ENCODE data around the gene NRG3.

NRG3 gene

DNA sequence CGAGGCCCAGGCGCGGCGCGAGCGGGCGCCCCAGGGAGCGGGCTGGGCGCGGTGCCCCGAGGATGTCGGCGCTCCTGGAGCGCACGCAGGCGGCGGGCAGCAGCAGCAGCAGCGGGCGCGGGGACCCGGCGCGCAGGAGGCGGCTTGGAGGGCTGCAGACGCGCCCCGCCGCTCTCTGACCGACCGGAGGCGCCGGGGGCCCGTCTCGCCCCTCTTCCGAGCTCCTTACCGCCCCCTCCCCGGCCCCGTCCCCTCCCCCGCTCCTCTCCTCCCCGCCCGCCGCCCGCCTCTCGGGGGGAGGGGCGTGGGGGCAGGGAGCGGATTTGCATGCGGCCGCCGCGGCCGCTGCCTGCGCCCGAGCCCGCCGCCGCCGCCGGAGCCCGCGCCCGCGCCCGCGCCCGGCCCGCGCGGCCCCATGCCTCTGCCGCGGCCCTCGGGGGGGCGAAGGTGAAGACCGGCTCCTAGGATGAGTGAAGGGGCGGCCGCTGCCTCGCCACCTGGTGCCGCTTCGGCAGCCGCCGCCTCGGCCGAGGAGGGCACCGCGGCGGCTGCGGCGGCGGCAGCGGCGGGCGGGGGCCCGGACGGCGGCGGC is at the start of gene NRG3:
TSS of gene NRG3 (plus strand) at position 320 of the 592 bp plus-strand sequence.
- no peak for DNase-seq

DNA sequence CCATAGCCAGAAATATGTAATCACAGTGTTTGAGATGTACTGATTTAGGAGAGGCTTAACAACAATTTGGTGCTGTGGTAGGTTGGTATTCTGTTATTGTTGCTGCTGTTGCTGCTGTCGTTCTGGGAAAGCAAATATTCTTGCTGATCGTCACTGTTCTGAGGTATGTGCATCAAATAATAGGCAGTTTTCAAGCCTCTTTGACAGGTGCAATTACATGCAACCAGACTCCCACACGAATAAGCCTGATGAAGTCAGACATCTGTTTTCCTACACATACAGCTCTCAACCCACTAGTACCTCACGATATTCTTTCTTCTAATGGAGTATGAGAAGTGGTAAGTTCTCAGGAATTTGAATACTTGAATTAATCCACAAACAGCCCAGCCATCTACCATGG is 46.7 kb upstream of the NRG3 start:
- DNase-seq, result no peak

DNA sequence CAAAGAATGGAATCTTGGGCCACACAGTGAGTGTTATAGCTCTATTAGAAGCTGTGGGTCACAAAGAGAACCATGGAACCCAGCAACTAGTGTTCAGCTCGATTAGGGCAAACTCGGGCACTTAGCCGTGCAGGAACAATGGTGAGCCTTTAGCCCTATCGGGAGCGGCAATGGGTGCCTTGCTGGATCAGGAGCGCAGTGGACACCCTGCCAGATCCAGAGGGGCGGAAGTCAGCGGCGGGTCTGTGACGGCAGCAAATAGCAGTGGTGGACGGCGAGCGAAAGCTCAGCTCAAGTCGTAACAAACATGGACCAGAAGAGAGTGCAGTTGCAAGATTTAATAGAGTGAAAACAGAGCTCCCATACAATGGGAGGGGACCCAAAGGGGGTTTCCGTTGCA is 43.9 kb upstream of the NRG3 start:
- no peak for DNase-seq

DNA sequence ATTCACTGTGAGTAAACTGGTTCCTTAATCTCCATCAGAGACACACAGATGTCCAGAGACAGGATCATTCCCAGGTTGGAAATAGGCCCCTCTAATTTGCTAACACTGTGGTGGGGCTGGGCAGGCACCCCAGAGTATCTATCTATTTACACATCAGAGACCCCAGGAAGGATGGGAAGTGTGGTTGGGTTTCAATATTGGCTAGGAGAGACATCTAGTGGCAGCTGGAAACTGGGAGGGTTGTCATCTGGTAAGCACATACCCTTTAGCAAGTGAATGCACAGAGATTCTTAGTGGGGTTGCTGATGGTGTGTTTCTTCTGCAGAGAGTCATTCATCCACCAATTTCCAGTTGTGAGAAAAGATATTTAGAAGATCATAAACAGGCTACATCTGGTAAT is 36.0 kb upstream of the NRG3 start:
- no peak for DNase-seq

DNA sequence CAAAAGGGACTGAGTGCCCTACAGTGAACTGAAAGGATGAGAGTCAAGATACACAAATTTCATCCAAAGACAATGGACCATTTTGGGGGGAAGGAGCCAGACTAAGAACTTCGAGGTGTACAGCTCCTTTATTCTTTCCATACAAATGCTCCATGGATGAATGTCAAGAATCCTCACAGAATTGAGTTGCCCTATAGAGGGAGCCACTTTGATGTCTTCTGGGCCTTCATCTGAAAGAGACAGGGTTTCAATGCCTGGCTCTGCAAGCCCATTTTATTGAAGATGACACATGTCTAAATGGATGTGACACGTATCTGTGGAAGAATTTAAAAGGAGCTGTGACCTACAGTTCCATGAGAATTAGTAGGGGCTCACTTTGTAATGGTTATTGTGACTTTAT is 32.0 kb upstream of the NRG3 start:
- DNase-seq, result no peak

DNA sequence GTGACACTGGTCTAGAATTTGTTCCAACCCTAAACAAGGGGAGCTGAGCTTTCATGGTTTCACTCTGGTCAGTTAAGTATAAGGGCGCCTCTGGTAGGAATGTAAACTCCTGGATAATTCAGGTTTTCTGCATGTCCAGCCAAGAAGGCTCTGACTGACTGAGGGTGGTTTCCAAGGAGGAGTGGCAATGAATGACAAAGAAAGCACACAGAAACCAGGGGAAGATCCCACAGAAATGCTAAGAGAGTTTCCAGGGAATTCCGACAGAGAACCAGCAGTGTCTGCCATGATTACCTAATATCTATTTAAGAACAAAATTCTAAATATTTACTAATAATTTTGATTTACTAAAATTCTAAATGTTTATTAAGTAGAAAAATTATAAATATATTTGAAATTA is 27.3 kb upstream of the NRG3 start:
- no peak for DNase-seq

DNA sequence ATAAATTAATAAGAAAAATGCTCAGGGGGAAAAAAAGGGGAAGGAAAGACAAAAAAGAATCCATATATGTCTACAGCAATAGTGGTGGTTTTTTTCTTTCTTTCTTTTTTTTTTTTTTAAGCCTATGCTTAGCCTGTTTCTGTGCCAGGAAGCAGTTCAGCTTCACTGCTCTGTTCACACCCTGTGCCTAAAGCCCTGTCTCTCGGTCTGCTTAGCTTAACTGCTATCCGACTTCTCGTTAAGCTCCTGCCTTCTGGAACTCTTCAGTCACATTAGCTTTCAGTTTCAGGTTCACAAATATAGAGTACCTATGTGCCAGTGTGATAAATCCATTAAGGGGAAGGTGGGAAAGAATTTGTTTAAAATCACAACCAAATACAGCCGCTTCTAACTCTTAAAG is 26.5 kb upstream of the NRG3 start:
- DNase-seq, result no peak

DNA sequence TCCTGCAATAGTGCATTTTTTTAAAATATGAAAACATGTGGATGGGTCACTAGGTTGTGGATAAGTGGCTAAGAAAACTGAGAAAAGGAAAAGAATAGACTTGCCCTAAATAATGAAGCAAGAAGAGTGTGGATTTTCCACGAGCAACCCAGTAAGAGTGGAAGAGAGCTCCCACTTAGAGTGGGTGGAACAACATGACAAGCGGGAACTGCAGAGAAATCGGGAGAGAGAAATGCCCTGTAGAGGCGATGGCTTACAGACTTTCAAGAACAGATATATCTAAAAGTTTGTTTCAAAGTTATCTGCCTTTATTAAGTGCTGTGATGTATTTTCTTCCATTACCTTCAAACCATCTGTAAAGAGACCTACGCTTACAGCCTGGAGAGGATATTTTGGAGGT is 26.1 kb upstream of the NRG3 start:
- no peak for DNase-seq

DNA sequence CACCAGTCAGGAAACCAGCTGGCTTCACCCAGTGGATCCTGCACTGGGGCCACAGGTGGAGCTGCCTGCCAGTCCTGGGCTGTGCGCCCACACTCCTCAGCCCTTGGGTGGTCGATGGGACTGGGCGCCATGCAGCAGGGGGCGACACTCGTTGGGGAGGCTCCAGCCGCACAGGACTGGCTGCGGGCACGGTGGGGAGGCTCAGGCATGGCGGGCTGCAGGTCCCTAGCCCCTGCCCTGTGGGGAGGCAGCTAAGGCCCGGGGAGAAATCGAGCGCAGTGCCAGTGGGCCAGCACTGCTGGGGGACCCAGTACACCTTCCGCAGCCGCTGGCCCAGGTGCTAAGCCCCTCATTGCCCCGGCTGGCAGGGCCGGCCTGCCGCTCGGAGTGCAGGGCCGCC is 12.4 kb upstream of the NRG3 start:
- DNase-seq, result no peak

DNA sequence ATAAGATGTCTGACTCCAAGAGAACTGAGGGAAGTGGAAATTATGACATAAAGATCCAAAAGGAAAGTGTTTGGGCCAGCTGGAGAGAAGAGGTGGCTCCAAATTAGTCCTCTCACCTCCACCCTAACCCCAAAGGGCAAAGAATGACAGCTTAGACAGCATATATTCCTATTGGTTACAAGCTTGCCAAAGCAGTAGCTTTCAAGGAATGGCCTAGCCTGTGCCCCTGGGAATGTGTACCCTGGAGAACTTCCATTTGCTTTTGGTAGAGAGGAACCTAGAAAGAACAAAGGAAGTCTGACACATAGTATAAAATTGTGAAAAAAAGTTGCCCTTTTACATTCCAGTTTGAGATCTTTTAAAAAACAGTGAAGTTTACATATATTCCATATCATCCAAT is 11.2 kb upstream of the NRG3 start:
- DNase-seq, result no peak

DNA sequence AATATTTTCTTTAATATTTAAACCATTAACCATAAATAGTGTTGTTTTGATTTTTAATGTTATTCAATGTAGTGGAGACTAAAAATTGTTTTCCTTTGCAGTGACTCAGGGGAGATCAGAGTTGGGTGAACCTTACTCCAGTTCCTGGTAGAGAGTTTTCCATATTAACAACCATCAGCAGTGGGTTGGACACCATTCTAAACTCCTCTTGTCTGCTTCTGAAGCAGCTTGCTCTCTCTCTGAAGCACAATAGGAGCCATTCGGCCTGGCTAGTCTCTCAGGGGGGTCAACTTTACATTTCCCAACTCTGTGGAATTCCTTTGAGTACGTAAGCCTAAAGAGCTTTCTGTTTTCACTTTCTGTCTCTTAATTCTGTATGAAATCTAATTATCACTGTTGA is 9.4 kb upstream of the NRG3 start:
- DNase-seq, result no peak

DNA sequence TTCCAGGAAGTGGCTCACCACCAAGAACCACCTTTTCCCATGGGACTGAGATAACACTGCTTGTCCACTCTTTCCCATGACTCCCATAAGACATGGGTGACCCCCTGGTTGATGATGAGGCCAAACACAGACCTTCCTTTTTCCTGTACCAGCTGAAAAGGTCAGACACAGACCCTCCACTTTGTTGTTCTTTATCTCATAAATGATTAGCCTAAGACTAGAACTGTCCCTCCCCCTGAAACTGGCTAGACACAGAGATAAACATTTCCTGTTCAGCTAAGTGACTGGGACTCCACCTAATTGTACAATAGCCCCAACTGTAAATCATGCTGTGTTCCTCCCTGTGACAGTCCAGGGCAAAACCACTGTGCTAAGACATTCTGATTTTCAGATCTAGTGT is 8.2 kb upstream of the NRG3 start:
- DNase-seq, result no peak

DNA sequence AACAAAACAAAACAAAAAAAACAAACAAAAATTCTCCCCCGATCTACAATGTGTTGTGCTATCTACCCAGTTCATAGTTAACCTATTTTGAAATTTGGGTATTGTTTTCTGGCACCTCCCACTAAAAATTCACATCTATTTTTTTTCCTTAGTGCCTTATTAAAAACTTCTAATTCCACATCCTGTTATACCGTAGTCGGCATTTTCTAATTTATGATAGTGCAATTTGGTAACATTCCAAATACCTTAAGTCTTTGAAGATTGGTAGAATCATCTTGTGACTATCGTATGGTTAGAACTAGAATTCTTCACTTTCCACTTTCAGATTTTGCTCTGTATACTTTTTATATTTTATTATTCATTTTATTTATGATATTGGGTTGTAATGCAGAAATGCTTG is 4.5 kb upstream of the NRG3 start:
- no peak for DNase-seq

DNA sequence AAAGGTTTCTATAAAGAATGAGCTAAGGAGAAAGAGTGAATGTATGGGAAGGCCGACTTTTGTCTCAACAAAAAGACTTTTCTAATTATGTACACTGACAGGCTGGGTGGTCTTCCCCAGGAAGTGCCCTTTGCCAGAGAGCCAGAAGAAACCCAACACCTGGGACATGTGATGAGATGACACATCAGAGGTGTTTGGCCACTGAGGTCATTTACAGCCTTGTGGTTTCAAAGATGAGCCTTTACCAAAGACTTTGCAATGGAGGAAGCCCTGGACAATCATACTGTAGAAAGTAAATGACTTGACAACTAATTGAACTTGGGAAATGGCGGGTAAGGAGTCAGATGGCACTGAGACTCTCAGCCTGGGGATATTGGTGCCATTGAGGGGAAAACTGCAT is 3.4 kb upstream of the NRG3 start:
- DNase-seq, result no peak

DNA sequence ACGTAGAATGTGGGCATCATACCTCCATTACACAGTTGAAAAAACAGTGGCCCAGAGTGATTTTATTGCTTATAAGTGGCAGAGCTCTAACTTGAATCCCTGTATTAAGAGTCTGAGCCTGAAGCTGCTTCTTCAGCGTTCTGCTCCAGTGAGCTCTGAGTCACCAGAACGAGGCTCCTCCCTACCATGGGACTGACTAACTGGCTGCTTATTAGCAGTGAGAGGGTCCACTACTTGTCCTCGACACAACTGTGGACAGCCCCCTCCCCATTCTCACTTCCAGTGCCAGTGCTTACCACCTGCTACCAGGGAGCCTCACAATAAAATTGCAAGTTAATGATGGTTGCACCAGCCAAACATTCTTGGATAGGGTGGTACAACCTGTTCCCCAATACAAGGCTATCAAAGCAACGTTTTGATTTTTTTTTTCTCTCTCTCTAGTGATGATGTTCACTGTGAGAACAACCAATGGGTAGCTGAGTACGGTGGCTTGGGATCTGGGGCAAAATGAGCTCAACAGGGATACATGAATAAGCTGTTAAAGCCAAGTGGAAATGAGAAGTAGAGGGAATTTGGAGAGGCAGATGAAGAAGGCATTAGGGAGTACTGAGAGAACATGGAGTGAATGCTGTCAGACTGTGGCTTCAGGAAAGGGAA is 2.7 kb upstream of the NRG3 start:
- no peak for DNase-seq

DNA sequence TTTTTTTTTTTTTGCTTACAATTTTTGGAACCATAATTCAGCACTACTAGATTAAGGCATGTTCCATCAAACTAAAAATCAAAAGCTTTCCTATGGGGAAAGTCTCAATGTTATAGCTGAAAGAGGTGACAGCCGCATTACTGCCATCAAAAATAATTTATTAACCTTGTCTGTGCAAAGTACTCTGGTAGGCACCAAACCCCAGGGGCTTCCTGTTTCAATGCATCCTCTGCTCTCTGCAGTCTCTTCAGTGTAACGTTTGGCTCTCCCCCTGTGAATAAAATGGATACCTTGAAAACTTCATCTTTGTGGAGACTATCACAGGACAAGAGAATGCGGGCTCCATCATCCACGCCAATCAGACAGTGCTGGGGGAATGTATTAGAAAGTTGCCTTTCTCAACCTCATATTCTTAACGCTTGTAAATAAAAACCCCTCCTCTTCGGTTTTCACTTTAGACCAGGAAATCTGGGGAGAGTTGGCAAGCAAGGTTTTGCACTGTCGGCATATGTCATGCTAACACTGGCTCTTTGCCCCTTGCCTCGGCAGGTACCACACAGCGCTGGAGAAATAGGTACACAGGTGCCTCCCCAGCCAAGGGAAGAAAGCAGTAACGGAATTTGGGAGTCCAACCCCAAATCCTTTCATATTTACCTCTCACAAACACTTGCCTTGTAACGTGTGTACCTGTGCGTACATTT is 1.6 kb upstream of the NRG3 start:
- DNase-seq, result no peak

DNA sequence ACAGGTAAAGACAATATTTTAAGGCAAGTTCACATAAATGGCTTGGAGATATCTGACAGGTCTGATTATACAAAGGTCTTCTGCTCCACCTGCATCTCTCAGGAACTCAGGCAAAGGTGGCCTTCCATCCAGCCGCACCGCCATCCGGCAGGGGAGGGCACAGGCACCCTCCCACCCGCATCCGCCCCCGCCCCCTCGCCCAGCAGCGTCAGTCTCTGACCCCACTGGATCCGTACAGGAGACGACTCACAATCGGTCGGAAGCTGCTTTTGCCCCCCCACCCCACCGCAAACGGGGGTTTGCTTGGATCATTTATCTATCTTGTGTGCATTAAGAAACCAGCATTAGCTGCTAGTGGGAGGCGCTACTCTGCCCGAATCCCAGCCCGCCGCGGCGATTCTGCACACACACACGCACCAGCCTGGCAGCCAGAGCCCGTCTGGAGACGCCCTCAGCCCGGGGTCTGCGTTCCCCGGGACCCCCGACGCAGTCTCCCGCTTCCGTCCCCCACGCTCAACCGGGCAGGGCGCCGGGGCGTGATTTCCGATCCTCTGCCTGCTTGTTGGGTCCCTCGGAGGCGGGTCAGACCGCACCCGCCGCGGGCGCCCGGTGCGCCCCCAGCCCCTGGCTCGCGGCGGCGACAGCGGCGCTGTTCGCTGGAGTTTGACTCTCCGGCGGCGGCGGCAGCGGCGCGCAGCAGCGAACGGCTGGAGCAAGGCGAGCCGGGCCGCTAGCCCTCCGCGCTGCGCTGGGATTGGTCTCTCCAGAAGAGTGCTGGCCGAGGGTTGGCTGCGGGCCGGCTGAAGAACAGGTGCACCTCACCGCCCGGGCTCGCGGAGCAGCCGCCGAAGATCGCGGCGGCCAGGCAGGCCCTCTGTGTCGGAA is 820 bp upstream of the NRG3 start:
- DNase-seq, result no peak

DNA sequence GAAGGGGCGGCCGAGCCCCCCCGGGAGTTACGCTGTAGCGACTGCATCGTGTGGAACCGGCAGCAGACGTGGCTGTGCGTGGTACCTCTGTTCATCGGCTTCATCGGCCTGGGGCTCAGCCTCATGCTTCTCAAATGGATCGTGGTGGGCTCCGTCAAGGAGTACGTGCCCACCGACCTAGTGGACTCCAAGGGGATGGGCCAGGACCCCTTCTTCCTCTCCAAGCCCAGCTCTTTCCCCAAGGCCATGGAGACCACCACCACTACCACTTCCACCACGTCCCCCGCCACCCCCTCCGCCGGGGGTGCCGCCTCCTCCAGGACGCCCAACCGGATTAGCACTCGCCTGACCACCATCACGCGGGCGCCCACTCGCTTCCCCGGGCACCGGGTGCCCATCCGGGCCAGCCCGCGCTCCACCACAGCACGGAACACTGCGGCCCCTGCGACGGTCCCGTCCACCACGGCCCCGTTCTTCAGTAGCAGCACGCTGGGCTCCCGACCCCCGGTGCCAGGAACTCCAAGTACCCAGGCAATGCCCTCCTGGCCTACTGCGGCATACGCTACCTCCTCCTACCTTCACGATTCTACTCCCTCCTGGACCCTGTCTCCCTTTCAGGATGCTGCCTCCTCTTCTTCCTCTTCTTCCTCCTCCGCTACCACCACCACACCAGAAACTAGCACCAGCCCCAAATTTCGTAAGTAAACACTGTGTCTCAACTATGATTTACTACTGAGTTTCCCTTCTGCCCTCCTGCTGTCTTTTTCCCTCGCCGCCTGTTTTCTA is 666 bp downstream of the NRG3 start:
- no peak for DNase-seq

DNA sequence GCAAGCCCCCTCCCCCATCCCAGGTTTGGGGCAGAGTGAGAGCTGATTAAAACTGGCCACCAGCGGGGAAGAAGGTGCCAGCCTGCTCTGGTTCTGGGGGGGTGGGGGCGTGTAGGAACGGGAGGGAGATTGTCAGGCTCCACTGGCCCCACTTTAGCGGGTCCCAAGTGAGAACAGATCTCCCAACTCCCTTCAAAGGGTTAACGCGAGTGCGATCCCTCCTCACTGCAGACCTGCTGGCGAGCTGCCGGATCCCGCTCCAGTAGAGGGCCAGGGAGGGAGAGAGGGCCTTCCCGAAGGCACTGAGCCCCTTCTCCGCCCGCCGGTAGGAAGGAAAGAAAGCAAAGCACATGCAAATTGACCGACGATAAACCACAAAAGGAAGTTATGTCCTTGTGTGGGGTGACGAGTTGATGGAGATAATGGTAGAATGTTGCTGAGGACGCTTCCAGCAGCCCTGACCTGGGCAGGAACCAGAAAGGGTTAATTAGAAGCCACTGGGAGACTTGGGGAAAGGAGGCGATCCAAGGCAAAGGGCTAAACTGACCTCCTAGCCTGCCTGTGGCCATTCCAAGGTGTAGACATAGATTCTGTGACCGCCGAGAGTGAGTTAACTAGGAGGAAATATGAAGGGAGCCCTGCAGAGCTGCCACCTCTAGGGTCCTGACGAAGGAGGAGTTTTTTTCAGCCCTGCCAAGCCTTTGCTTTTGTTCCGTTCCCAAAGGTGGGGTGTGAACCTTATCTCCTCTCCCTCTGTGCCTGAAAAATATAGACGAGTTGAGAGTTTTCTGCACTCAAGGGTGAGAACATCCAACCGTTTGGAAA is 1.5 kb downstream of the NRG3 start:
- no peak for DNase-seq

DNA sequence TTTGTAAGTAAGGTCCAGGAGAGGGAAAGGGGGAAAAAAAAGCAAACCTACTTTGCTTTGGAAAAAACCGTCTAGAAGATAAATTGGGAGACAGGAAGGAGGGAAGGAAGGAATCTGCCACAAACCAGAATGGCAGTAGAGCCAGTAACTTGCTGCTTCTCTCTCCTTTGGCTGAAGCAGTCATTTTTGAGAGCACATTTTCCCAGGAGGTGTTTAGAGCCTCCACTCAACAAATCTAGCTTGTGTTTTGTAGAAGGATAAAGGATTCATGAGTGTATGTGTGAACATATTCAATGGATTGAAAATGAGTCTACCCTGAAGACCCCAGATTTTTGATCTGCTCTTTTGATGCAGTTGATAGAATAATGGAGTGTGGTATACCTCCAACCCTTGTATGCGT is 2.6 kb downstream of the NRG3 start:
- no peak for DNase-seq

DNA sequence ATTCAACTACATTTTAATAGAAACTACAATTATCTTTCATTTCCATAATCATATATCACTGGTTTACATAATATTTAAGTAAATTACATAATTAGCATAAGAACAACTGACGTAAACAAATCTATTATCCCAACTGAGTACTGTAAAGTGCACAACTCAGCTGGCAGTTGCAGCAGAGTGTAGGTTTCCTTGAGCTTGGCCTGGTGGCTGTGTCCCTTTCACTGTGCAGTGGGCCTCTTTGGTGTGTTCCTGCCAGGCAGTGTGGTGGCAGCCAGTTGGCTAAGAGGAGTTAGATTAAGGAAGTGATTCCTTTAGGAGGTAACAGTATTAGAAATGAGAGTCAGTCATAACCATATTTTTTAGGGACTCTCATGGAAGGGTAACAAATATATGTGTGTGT is 7.0 kb downstream of the NRG3 start:
- no peak for DNase-seq

DNA sequence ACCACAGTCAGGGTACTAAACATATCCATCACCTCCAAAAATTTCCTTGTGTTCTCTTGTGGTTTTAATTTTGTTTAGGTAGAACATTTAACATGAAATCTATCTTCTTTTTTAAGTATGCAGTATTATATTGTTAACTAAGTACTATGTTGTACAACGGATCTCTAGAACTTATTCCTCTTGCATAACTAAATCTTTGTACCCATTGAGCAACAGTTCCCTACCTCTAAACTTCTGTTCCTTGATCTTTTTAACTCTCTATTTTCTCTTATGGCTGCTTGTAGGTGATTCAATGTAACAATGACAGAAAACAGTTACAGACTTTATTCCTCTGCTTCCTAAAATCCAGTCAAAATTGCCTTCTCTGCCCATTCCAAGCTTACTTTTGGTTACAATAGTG is 9.9 kb downstream of the NRG3 start:
- no peak for DNase-seq

All from hematopoietic multipotent progenitor cell treated with erythropoietin and hydrocortisone succinate and interleukin-3 and kit ligand, for 6 days (in vitro differentiated cells).